NB4 (cell line): ENCODE measurements around the gene TBX4.

Experiments used
- POLR2A ChIP-seq: IDR thresholded peaks from 2 replicates; pipeline ENCODE4 v1.6.1; 2011; ENCODE audit warnings: mild to moderate bottlenecking; ENCODE audit not compliant: insufficient read length; ENCODE audit errors: extremely low read depth
- TF ChIP-seq, protein P1 (sequence below): IDR thresholded peaks from one replicate; pipeline ENCODE4 v1.5.1; 2012; ENCODE audit warnings: low read depth, low read length

DNA sequence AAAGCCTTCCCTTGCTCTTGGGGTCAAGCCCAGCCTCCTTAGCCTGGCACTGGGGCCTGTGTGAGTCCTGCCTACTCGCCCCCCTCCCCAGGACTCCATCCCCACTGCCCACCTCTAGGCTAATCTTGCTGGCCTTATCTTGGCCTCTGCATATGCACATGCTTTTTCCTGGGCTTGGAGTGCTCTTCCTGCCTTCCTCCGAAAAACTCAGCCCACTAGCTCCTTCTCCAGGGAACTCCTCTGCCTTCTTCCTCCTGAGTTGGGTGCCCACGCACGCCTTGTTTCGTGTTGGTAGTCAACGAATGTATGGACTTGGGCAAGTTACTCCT is 36.0 kb upstream of the TBX4 start:
- TF ChIP-seq, protein P1, sequence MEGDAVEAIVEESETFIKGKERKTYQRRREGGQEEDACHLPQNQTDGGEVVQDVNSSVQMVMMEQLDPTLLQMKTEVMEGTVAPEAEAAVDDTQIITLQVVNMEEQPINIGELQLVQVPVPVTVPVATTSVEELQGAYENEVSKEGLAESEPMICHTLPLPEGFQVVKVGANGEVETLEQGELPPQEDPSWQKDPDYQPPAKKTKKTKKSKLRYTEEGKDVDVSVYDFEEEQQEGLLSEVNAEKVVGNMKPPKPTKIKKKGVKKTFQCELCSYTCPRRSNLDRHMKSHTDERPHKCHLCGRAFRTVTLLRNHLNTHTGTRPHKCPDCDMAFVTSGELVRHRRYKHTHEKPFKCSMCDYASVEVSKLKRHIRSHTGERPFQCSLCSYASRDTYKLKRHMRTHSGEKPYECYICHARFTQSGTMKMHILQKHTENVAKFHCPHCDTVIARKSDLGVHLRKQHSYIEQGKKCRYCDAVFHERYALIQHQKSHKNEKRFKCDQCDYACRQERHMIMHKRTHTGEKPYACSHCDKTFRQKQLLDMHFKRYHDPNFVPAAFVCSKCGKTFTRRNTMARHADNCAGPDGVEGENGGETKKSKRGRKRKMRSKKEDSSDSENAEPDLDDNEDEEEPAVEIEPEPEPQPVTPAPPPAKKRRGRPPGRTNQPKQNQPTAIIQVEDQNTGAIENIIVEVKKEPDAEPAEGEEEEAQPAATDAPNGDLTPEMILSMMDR, result no peak
- TF ChIP-seq POLR2A, result no peak
